ENCODE data around the gene CSF1.

Gene CSF1

GRCh38 chr1:109931189-109931731 lies 20.6 kb downstream of the CSF1 start:
- H3K4me3 ChIP-seq (ENCODE audit: control insufficient read depth, low read depth, low read length): no peak overlapping the region
- peak; percentile 82 for DNase-seq (ENCODE audit: low read depth)
- TF ChIP-seq CTCF (conservative IDR thresholded peaks at IDR 0.05; ENCODE audit: control insufficient read depth, insufficient read depth, low read depth, low read length): no peak

GRCh38 chr1:109931911-109932636 lies 21.4 kb downstream of the CSF1 start:
- TF ChIP-seq CTCF (conservative IDR thresholded peaks at IDR 0.05; ENCODE audit: control insufficient read depth, insufficient read depth, low read depth, low read length): no peak
- no peak overlapping the region for H3K4me3 ChIP-seq (ENCODE audit: control insufficient read depth, low read depth, low read length)
- no peak for DNase-seq (ENCODE audit: low read depth)

GRCh38 chr1:109932679-109933078 lies 22.0 kb downstream of the CSF1 start:
- no peak for TF ChIP-seq CTCF (conservative IDR thresholded peaks at IDR 0.05; ENCODE audit: control insufficient read depth, insufficient read depth, low read depth, low read length)
- DNase-seq (ENCODE audit: low read depth): no peak
- no peak overlapping the region for H3K4me3 ChIP-seq (ENCODE audit: control insufficient read depth, low read depth, low read length)

GRCh38 chr1:109933856-109934711 lies 23.4 kb downstream of the CSF1 start:
- H3K4me3 ChIP-seq (ENCODE audit: control insufficient read depth, low read depth, low read length): no peak overlapping the region
- TF ChIP-seq CTCF (conservative IDR thresholded peaks at IDR 0.05; ENCODE audit: control insufficient read depth, insufficient read depth, low read depth, low read length): peak; percentile 3
- peak; percentile 90 for DNase-seq (ENCODE audit: low read depth)

GRCh38 chr1:109935451-109935900 lies 24.8 kb downstream of the CSF1 start:
- DNase-seq (ENCODE audit: low read depth): no peak
- no peak overlapping the region for H3K4me3 ChIP-seq (ENCODE audit: control insufficient read depth, low read depth, low read length)
- no peak for TF ChIP-seq CTCF (conservative IDR thresholded peaks at IDR 0.05; ENCODE audit: control insufficient read depth, insufficient read depth, low read depth, low read length)

- H3K4me3 ChIP-seq (ENCODE audit: control insufficient read depth, low read depth, low read length): no peak overlapping the region
- DNase-seq (ENCODE audit: low read depth): no peak
- no peak for TF ChIP-seq CTCF (conservative IDR thresholded peaks at IDR 0.05; ENCODE audit: control insufficient read depth, insufficient read depth, low read depth, low read length)
These were observed 27.1 kb downstream of the CSF1 start for GRCh38 chr1:109937738-109938137.

Measured in fibroblast of mammary gland (primary cell).